GM23338 (cell line): ENCODE results near the gene MAP2K7. TPM values are rescaled to one million over a fixed set of nuclear protein-coding genes. Genes with fewer than 3 reads are reported as not detected.

ENCODE experiments used
- ATAC-seq: fragments of 200-7000 bp; cut with Tn5 transposase; 3 replicates; pipeline ENCODE4 v1.9.1; 2020
- DNase-seq: peaks from one replicate; pipeline ENCODE4 v3.0.0-alpha.2; 2015; ENCODE audit warnings: low spot score
- H2AFZ ChIP-seq: fragments of 200-600 bp; sonication (generic); 2 replicates; pipeline ENCODE4 v1.8.0; 2016; ENCODE audit warnings: antibody characterized with exemption, mild to moderate bottlenecking, moderate library complexity
- H3F3A ChIP-seq: fragments of 200-600 bp; sonication (generic); replicated peaks from 2 replicates; pipeline ENCODE4 v1.8.0; 2017; ENCODE audit warnings: antibody characterized with exemption, mixed run types, low read depth
- H3K27ac ChIP-seq: fragments of 200-600 bp; sonication (generic); 2 replicates; pipeline ENCODE4 v1.6.1; 2016; ENCODE audit warnings: low read depth
- H3K27me3 ChIP-seq: fragments of 200-600 bp; sonication (generic); 2 replicates; pipeline ENCODE4 v1.8.0; 2016; ENCODE audit warnings: mild to moderate bottlenecking, mixed run types, moderate library complexity; ENCODE audit not compliant: insufficient read depth
- H3K36me3 ChIP-seq: fragments of 200-600 bp; sonication (generic); 2 replicates; pipeline ENCODE4 v1.8.0; 2016; ENCODE audit warnings: mild to moderate bottlenecking; ENCODE audit not compliant: insufficient read depth
- H3K4me1 ChIP-seq: fragments of 200-600 bp; sonication (generic); 2 replicates; pipeline ENCODE4 v1.8.0; 2016; ENCODE audit warnings: mild to moderate bottlenecking, moderate library complexity; ENCODE audit not compliant: insufficient read depth
- H3K4me2 ChIP-seq: fragments of 200-600 bp; sonication (generic); 2 replicates; pipeline ENCODE4 v1.7.1; 2017; ENCODE audit warnings: mixed run types
- H3K4me3 ChIP-seq: fragments of 200-600 bp; sonication (generic); 2 replicates; pipeline ENCODE4 v1.6.1; 2016; ENCODE audit warnings: mixed run types
- H3K79me2 ChIP-seq: fragments of 200-600 bp; sonication (generic); replicated peaks from 2 replicates; pipeline ENCODE4 v1.8.0; 2017; ENCODE audit warnings: mild to moderate bottlenecking; ENCODE audit not compliant: insufficient read depth
- H3K9me2 ChIP-seq: fragments of 200-600 bp; sonication (generic); 2 replicates; pipeline ENCODE4 v1.8.0; 2017; ENCODE audit not compliant: insufficient read depth
- H4K20me1 ChIP-seq: fragments of 200-600 bp; sonication (generic); replicated peaks from 2 replicates; pipeline ENCODE4 v1.8.0; 2017; ENCODE audit warnings: mild to moderate bottlenecking; ENCODE audit not compliant: insufficient read depth
- H3K27ac Mint-ChIP-seq: 2 replicates; pipeline ENCODE4 v1.8.0; 2020; ENCODE audit warnings: inconsistent platforms, mild to moderate bottlenecking, moderate library complexity, mixed read lengths
- H3K27me3 Mint-ChIP-seq: 3 replicates; pipeline ENCODE4 v1.8.0; 2022; ENCODE audit warnings: low read depth, mild to moderate bottlenecking, moderate library complexity, mixed read lengths, inconsistent platforms; ENCODE audit not compliant: insufficient read depth, poor library complexity
- H3K36me3 Mint-ChIP-seq: 3 replicates; pipeline ENCODE4 v1.8.0; 2021; ENCODE audit warnings: low read depth, mild to moderate bottlenecking, inconsistent platforms, moderate library complexity, mixed read lengths
- H3K4me1 Mint-ChIP-seq: 3 replicates; pipeline ENCODE4 v1.8.0; 2020; ENCODE audit warnings: mild to moderate bottlenecking, inconsistent platforms, mixed read lengths
- H3K4me3 Mint-ChIP-seq: 3 replicates; pipeline ENCODE4 v1.8.0; 2021; ENCODE audit warnings: moderate library complexity, mild to moderate bottlenecking, inconsistent platforms, mixed read lengths
- H3K9me3 Mint-ChIP-seq: 3 replicates; pipeline ENCODE4 v1.8.0; 2020; ENCODE audit warnings: moderate library complexity, mild to moderate bottlenecking, inconsistent platforms, mixed read lengths
- EZH2phosphoT487 ChIP-seq: fragments of 200-600 bp; sonication (generic); IDR thresholded peaks from one replicate; pipeline ENCODE4 v1.8.1; 2018; ENCODE audit warnings: antibody characterized with exemption; ENCODE audit not compliant: unreplicated experiment
- JUNB ChIP-seq: IDR thresholded peaks from one replicate; pipeline ENCODE4 v1.6.1; 2016; ENCODE audit warnings: antibody characterized with exemption; ENCODE audit not compliant: unreplicated experiment
- NANOG ChIP-seq: IDR thresholded peaks from 2 replicates; pipeline ENCODE4 v1.6.1; 2016; ENCODE audit warnings: antibody characterized with exemption, borderline replicate concordance
- POLR2AphosphoS5 ChIP-seq: IDR thresholded peaks from 2 replicates; pipeline ENCODE4 v1.6.1; 2016; ENCODE audit warnings: antibody characterized with exemption, low read depth
- ZNF331 ChIP-seq: fragments of 250-450 bp; sonication (Bioruptor Pico); IDR thresholded peaks from 2 replicates; pipeline ENCODE4 v1.5.0; 2020; ENCODE audit warnings: low read depth, mild to moderate bottlenecking, moderate library complexity
- polyA plus RNA-seq: library from polyadenylated mRNA; unstranded; fragments of >200 nt; fragmentation: Nextera tagmentation; extraction: Ambion mirVana; gene quantifications from 2 replicates; pipeline ENCODE4 v1.2.1, GENCODE V29; 2016
- total RNA-seq: library from RNA; depleted of rRNA; stranded (reverse); fragments of >200 nt; shearing (Covaris generic); gene quantifications from 2 replicates; pipeline ENCODE4 v1.2.3, GENCODE V29; 2014
- TF ChIP-seq, protein P1 (sequence below), 2 experiments: fragments of 200-600 bp in 1 of 2; sonication (generic) in 1 of 2; conservative IDR thresholded peaks; 2 replicates each; pipeline versions ENCODE4 v1.5.1 to v1.6.1; 2016 to 2017; ENCODE audit warnings: antibody characterized with exemption in 2 of 2, low read depth in 2 of 2, mild to moderate bottlenecking in 2 of 2, moderate library complexity in 1 of 2
- TF ChIP-seq, protein P2 (sequence below): IDR thresholded peaks from 2 replicates; pipeline ENCODE4 v1.6.1; 2016; ENCODE audit warnings: antibody characterized with exemption
- TF ChIP-seq, protein P3 (sequence below): fragments of 250-450 bp; sonication (Bioruptor Pico); IDR thresholded peaks from 2 replicates; pipeline ENCODE4 v1.5.0; 2020; ENCODE audit warnings: mild to moderate bottlenecking, moderate library complexity

The MAP2K7 gene
- total and polyA plus RNA-seq, 2 experiments from 2014 or later, result 11.3 to 22.6 TPM

DNA sequence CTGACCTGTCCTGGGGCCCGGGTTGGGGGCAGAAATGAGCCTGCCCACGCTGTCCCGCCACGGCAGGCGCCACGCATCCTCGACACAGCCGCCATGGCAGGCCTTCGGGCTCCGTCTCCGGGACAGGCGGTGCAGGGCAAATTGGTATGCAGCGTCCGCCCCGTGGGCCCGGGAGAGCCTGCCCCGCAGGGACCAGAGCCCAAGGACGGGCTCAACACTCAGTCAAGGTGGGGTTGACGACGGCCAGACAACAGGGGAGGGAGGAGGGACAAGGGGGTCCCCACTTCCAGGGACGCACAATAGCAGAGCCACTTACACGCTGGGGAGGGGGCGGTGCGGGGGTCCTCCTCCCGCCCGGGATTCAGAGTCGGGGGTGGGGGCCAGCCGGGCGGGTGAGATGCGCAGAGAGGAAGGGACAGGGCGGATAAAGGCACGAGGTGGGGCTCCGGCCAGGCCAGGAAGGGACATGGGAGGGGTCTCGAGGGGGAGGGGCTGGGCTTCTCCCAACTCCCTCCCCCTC is 21.0 kb downstream of the MAP2K7 start:
- no peaks in the 10 kb centered on the region for H3K27me3 ChIP-seq
- H3K4me3 ChIP-seq, result peak overlapping the region; percentile 61
- peaks cover 11% of the 10 kb centered on the region for H3K4me1 Mint-ChIP-seq
- peaks cover 9% of the 10 kb centered on the region; the same call in 1 of the 2 replicates for H4K20me1 ChIP-seq
- peaks cover 24% of the 10 kb centered on the region for H3K36me3 Mint-ChIP-seq
- ATAC-seq (peak; percentile 12), DNase-seq (peak; percentile 58)
- no peaks in the 10 kb centered on the region for H3K9me3 Mint-ChIP-seq
- H3K9me2 ChIP-seq, result no peaks in the 10 kb centered on the region
- H3K79me2 ChIP-seq, result no peaks in the 10 kb centered on the region
- H3K4me1 ChIP-seq, result peaks cover 4% of the 10 kb centered on the region; the same call in 1 of the 2 replicates
- H3K4me2 ChIP-seq, result peak overlapping the region; percentile 76
- no peaks in the 10 kb centered on the region for H3K36me3 ChIP-seq
- peaks cover 25% of the 10 kb centered on the region for H3K27me3 Mint-ChIP-seq
- H3K27ac Mint-ChIP-seq, result no peak overlapping the region
- H3F3A ChIP-seq, result peaks cover 29% of the 10 kb centered on the region
- no peak overlapping the region for H3K27ac ChIP-seq
- H2AFZ ChIP-seq, result no peak overlapping the region
- H3K4me3 Mint-ChIP-seq, result peak overlapping the region; percentile 51; the same call in 2 of the 3 replicates
- TF ChIP-seq EZH2phosphoT487 (no peak), JUNB (no peak), ZNF331 (CRISPR knock-in tag) (no peak), POLR2AphosphoS5 (0 out of 2 replicates have a peak, but pooled peaks have one; percentile 5)
- TF ChIP-seq, protein P1, sequence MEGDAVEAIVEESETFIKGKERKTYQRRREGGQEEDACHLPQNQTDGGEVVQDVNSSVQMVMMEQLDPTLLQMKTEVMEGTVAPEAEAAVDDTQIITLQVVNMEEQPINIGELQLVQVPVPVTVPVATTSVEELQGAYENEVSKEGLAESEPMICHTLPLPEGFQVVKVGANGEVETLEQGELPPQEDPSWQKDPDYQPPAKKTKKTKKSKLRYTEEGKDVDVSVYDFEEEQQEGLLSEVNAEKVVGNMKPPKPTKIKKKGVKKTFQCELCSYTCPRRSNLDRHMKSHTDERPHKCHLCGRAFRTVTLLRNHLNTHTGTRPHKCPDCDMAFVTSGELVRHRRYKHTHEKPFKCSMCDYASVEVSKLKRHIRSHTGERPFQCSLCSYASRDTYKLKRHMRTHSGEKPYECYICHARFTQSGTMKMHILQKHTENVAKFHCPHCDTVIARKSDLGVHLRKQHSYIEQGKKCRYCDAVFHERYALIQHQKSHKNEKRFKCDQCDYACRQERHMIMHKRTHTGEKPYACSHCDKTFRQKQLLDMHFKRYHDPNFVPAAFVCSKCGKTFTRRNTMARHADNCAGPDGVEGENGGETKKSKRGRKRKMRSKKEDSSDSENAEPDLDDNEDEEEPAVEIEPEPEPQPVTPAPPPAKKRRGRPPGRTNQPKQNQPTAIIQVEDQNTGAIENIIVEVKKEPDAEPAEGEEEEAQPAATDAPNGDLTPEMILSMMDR (conservative IDR thresholded peaks at IDR 0.05; ENCODE audit: low read depth in 2 of 2), result no peak
- TF ChIP-seq, protein P2, sequence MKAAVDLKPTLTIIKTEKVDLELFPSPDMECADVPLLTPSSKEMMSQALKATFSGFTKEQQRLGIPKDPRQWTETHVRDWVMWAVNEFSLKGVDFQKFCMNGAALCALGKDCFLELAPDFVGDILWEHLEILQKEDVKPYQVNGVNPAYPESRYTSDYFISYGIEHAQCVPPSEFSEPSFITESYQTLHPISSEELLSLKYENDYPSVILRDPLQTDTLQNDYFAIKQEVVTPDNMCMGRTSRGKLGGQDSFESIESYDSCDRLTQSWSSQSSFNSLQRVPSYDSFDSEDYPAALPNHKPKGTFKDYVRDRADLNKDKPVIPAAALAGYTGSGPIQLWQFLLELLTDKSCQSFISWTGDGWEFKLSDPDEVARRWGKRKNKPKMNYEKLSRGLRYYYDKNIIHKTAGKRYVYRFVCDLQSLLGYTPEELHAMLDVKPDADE, result no peak

- Mint-ChIP-seq H3K9me3 (no peaks in the 10 kb centered on the region), H3K4me3 (peak overlapping the region; percentile 87), H3K4me1 (peaks cover 8% of the 10 kb centered on the region), H3K36me3 (peaks cover 25% of the 10 kb centered on the region), H3K27ac (no peak overlapping the region; the same call in 1 of the 2 replicates), H3K27me3 (peaks cover 21% of the 10 kb centered on the region)
- Histone ChIP-seq H3K36me3 (no peaks in the 10 kb centered on the region), H3K9me2 (no peaks in the 10 kb centered on the region), H3F3A (peaks cover 30% of the 10 kb centered on the region), H3K27me3 (no peaks in the 10 kb centered on the region), H2AFZ (no peak overlapping the region), H3K4me3 (peak overlapping the region; percentile 61), H3K27ac (no peak overlapping the region), H3K4me1 (peaks cover 4% of the 10 kb centered on the region; the same call in 1 of the 2 replicates), H3K4me2 (peak overlapping the region; percentile 76; the same call in 1 of the 2 replicates), H3K79me2 (no peaks in the 10 kb centered on the region), H4K20me1 (peaks cover 9% of the 10 kb centered on the region; the same call in 1 of the 2 replicates)
- DNase-seq, result peak; percentile 89
- ATAC-seq, result peak; percentile 45
- TF ChIP-seq NANOG (no peak), JUNB (no peak), EZH2phosphoT487 (no peak)
- TF ChIP-seq, protein P3, sequence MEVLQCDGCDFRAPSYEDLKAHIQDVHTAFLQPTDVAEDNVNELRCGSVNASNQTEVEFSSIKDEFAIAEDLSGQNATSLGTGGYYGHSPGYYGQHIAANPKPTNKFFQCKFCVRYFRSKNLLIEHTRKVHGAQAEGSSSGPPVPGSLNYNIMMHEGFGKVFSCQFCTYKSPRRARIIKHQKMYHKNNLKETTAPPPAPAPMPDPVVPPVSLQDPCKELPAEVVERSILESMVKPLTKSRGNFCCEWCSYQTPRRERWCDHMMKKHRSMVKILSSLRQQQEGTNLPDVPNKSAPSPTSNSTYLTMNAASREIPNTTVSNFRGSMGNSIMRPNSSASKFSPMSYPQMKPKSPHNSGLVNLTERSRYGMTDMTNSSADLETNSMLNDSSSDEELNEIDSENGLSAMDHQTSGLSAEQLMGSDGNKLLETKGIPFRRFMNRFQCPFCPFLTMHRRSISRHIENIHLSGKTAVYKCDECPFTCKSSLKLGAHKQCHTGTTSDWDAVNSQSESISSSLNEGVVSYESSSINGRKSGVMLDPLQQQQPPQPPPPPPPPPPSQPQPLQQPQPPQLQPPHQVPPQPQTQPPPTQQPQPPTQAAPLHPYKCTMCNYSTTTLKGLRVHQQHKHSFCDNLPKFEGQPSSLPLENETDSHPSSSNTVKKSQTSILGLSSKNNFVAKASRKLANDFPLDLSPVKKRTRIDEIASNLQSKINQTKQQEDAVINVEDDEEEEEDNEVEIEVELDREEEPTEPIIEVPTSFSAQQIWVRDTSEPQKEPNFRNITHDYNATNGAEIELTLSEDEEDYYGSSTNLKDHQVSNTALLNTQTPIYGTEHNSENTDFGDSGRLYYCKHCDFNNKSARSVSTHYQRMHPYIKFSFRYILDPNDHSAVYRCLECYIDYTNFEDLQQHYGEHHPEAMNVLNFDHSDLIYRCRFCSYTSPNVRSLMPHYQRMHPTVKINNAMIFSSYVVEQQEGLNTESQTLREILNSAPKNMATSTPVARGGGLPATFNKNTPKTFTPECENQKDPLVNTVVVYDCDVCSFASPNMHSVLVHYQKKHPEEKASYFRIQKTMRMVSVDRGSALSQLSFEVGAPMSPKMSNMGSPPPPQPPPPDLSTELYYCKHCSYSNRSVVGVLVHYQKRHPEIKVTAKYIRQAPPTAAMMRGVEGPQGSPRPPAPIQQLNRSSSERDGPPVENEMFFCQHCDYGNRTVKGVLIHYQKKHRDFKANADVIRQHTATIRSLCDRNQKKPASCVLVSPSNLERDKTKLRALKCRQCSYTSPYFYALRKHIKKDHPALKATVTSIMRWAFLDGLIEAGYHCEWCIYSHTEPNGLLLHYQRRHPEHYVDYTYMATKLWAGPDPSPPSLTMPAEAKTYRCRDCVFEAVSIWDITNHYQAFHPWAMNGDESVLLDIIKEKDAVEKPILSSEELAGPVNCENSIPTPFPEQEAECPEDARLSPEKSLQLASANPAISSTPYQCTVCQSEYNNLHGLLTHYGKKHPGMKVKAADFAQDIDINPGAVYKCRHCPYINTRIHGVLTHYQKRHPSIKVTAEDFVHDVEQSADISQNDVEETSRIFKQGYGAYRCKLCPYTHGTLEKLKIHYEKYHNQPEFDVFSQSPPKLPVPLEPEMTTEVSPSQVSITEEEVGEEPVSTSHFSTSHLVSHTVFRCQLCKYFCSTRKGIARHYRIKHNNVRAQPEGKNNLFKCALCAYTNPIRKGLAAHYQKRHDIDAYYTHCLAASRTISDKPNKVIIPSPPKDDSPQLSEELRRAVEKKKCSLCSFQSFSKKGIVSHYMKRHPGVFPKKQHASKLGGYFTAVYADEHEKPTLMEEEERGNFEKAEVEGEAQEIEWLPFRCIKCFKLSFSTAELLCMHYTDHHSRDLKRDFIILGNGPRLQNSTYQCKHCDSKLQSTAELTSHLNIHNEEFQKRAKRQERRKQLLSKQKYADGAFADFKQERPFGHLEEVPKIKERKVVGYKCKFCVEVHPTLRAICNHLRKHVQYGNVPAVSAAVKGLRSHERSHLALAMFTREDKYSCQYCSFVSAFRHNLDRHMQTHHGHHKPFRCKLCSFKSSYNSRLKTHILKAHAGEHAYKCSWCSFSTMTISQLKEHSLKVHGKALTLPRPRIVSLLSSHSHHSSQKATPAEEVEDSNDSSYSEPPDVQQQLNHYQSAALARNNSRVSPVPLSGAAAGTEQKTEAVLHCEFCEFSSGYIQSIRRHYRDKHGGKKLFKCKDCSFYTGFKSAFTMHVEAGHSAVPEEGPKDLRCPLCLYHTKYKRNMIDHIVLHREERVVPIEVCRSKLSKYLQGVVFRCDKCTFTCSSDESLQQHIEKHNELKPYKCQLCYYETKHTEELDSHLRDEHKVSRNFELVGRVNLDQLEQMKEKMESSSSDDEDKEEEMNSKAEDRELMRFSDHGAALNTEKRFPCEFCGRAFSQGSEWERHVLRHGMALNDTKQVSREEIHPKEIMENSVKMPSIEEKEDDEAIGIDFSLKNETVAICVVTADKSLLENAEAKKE (CRISPR knock-in tag), result no peak
- TF ChIP-seq, protein P1 (conservative IDR thresholded peaks at IDR 0.05; ENCODE audit: low read depth in 2 of 2), result peak; percentile 74 to 99
Observed at GRCh38 chr19:7925171-7925851, 21.6 kb downstream of the MAP2K7 start.
